Measurements from ENCODE around the gene SLC35F1.
"Not testable (repeated sequence)": the region's sequence is repeated elsewhere in the genome, so short reads cannot be mapped to it uniquely, and the experiment has no call there.

SLC35F1 gene

DNA sequence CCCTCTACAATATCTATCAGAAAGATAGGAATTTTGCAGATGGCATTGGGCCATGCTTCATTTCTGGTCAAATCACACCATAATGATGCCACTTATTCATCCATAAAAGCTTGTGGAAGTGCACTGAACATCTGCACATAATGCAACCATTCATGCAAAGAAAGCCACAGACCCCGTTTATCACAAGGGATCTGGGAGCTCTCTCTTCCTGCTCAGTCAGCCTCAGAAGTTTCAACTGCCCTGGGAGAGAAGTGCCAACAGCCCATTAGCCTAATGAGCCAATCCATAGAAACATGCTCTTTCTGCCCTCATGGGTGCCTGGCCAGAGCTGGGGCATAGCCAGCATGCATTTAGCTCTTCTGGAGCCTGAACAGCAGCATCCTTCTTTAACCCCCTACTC is 85.8 kb downstream of the SLC35F1 start:
- no peak for DNase-seq (ENCODE audit: low read depth in 2 of 2)

GRCh38 chr6:118012944-118013343 is 105.9 kb downstream of the SLC35F1 start:
- DNase-seq (ENCODE audit: low read depth in 2 of 2): no peak

- DNase-seq (ENCODE audit: low read depth in 2 of 2): no peak
These were observed 109.5 kb downstream of the SLC35F1 start for GRCh38 chr6:118016532-118016931.

DNA sequence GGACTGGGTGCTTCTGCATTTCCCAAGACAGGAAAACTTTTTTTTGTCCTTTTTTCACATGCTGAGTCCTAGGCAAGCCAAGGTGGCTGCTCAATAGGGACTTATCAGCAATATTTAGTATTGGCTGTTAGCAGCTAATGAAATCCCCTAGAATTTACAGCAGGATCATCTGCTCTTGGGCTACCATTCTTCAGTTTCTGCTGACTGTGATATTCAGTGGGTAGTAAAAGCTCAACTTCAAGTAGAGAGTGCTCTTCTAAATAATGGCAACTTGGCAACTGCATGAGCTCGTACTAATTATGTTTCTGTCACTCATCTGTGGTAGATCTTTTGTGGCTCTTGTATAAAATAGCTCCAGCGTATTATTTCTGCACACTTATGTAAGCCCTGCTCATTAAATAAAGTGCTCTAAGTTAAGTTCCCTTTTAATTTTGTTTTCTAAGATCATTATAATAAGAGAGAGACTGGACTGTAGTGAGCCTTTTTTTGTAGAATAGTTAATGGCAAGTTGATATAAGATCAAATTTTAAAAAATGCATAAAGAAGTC is 110.3 kb downstream of the SLC35F1 start:
- no peak for DNase-seq (ENCODE audit: low read depth in 2 of 2)

GRCh38 chr6:118023771-118024170 is 116.7 kb downstream of the SLC35F1 start:
- DNase-seq (ENCODE audit: low read depth in 2 of 2): no peak

DNA sequence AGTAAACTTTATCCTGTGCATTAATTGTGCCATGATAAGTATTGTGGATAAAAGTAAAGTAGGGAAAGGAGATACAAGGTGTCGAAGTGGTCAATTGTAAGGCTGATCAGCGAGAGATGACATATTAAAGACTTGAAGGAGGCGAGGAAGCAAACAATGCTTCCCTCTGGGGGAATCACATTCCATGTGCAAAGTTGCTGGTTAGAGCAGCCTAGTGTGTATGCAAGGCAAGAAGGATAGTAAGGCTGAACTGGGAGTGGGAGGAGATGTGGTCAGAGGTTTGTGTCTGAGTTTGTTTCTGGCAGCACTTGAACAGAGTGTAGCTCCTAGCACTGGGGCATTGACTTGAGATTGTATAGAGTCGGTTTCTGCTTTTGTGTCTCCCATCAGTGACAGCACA is 122.9 kb downstream of the SLC35F1 start:
- DNase-seq (ENCODE audit: low read depth in 2 of 2): no peak

GRCh38 chr6:118037479-118037878 is 130.4 kb downstream of the SLC35F1 start:
- DNase-seq (ENCODE audit: low read depth in 2 of 2): not testable (repeated sequence)

GRCh38 chr6:118042855-118043254 is 135.8 kb downstream of the SLC35F1 start:
- no peak for DNase-seq (ENCODE audit: low read depth in 2 of 2)

- no peak for DNase-seq (ENCODE audit: low read depth in 2 of 2)
These were observed 137.2 kb downstream of the SLC35F1 start for GRCh38 chr6:118044275-118044674.

DNA sequence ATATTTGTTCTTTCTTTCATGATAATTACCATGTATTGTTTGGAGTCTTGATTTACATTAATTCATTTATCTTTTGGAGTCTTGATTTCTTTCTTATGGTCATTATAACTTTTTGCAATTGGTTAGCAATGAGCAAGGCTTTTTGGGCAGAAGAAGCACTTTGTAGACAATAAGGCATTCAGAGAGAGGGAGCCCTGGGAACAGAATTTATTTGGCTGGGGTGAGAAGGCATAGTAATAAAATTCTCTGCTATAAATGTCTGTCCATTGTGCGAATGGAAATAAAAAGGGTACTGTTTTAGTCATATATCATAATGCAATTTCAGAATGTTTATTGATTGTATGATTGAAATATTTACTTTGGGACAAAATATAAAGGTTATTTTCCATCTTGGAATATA is 147.0 kb downstream of the SLC35F1 start:
- no peak for DNase-seq (ENCODE audit: low read depth in 2 of 2)

GRCh38 chr6:118061666-118062065 is 154.6 kb downstream of the SLC35F1 start:
- DNase-seq (ENCODE audit: low read depth in 2 of 2): no peak

DNA sequence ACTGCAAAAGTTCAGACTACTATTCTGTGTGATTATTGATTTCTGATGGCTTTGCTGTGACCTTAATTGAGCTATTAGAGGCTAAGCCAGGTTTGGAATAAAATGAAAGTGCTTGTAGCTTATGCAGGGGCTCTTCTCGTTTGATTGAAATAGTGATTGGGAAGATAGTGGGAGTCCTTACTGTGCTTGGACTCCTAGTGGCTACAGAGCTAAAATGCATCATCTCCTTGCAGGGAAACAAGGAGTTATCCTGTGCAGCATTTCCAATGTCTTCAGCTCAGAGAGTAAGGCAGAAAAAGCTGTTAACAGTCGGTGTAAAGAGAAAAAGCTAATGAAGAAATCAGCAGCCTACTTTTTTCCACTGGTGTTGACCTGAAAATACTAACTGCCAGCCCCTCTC is 173.5 kb downstream of the SLC35F1 start:
- DNase-seq (ENCODE audit: low read depth in 2 of 2): no peak

GRCh38 chr6:118083711-118084110 is 176.6 kb downstream of the SLC35F1 start:
- no peak for DNase-seq (ENCODE audit: low read depth in 2 of 2)

GRCh38 chr6:118085665-118086064 is 178.6 kb downstream of the SLC35F1 start:
- DNase-seq (ENCODE audit: low read depth in 2 of 2): no peak

DNA sequence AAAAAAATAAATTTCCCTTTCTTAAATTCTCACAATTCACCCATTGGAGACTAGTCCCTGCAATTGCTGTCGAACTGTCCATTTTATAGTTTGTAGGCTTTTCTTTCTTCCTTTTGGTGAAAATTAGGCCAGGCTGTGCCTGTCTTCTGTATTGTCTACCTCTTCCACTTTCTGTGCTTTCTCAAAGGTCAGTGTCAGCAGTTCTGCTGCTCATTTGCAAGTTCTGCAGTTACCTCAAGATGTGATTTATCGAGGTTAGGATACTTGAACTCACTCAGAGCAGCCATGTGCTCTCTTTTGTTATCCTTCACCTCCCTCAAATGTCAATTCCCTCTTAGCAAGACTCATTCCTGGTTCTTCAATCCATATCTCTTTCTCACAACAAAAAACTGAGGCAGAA is 179.1 kb downstream of the SLC35F1 start:
- no peak for DNase-seq (ENCODE audit: low read depth in 2 of 2)

DNA sequence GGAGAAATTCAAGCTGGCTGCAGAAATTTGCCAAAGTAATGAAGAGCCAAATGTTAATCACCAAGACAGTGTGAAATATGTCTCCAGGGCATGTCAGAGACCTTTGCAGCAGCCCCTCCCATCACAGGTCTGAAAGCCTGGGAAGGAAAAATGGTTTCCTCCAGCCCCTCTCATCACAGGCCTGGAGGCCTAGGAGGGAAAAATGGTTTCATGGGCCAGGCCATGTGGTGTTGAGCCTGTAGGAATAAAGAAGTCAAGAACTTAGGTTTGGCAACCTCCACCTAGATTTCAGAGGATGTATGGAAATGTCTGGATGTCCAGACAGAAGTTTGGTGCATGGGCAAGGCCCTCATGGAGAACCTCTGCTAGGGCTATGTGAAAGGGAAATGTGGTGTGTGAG is 185.0 kb downstream of the SLC35F1 start:
- no peak for DNase-seq (ENCODE audit: low read depth in 2 of 2)

DNA sequence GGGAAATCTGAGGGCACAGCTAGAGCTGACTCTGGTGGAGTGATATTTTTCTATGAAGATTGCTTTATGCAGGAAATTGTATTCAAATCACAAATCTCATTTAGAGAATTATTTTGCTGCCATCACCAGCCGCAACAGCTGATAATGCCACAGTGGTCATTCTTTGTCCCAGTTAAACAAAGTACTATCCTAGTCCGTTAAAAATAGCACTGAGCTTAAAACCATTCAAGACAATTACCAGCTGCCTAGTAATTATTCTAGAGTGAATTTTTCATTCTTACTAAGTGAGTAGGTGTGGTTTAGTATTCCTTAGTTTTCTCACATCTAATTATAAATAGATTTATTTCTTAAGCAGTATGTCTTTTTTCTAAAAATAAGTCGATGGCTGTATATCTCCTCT is 190.5 kb downstream of the SLC35F1 start:
- DNase-seq (ENCODE audit: low read depth in 2 of 2): no peak

GRCh38 chr6:118100717-118101116 is 193.7 kb downstream of the SLC35F1 start:
- no peak for DNase-seq (ENCODE audit: low read depth in 2 of 2)

DNA sequence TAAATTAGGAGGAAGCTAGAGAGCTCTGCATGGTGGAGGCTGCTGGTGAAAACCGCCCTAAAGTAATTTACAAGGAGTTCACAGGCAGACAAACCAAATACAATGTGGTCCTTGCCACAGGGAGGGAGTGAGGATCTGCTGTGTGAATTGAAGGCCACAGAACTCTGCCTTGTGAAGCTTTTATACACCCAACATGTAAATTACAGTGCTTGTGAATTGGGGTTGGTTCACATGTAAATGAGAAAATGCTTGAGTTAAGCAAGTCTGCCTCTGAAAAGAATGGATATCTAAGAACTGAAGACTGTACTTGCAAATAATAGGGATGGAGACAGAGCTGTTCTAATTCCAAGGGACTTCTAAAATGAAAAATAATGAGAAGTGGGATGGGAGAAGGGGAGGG is 194.2 kb downstream of the SLC35F1 start:
- DNase-seq (ENCODE audit: low read depth in 2 of 2): no peak

DNA sequence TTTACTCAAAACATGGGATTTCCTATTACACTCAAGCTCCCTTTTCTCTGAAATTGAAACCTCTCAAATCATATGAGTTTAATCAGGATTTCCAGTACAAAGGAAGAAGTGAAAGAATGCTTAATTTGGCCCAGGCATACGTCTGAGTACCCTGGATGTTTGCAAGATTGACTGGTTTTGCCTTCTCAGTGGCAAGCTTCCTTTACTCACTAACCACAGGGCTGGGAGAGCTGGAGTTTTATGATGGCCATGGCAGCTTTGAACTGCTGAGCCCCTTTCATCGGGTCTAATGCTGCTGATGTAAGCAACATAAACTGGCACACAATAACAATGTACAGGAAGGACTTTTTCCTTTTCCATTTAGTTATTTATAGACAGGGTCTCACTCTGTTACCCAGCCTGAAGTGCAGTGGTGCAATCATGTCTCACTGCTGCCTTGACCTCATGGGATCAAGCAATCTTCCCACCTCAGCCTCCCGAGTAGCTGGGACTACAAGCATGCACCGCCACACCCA is 194.8 kb downstream of the SLC35F1 start:
- no peak for DNase-seq (ENCODE audit: low read depth in 2 of 2)

DNA sequence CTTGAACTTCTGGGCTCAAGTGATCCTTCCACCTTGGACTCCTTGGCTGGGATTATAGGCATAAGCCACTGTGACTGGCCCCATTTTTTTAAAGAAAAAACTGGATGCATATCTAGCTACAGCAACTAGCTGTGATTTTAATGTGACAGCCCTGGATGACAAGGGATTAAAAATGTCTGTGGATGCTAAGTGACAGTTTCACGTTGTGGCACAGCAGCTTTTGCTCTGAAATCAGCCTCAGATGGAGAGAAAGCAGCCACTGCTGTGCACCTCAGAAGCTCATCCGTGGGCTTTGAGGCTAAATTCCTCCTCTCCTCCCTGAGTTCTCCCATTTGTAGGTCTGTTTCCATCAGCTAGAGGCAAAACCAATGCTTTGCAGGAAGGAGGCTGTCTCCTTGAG is 195.3 kb downstream of the SLC35F1 start:
- DNase-seq (ENCODE audit: low read depth in 2 of 2): no peak

DNA sequence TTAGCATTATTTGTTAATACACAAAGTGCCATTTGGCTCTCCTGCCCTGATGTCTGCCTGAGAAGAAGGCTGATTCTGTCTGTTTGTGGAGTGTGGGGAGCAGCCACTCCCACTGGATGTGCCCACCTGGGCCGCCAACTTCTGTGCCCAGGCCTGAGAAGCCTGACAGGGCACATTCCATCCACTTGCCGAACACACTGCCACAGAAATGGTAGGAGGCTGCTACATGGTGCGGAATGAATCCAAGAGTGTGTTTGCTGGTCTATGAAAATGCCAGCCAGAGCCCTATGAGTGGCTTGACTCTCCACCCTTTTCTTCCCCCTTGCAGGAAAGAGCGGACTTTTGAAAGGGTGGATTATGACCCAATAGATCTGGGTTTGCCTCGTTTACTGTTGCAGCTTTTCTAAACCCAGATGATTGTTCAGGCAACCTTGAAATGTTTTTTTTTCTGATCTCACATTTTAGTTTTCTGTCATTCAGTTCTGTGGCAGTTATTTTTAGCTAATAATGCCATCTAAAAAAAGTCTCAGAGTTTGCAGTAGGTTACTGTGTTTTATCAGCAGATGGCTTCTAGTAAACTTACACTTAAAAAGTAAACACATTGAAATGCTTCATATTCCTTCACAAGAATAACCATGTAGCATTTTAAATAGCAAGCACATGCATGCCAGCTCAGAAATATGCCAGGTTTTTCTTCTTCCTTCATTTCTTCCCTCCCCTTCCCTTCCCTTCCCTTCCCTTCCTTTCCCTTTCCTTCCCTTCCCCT is 196.5 kb downstream of the SLC35F1 start:
- DNase-seq (ENCODE audit: low read depth in 2 of 2): no peak

DNA sequence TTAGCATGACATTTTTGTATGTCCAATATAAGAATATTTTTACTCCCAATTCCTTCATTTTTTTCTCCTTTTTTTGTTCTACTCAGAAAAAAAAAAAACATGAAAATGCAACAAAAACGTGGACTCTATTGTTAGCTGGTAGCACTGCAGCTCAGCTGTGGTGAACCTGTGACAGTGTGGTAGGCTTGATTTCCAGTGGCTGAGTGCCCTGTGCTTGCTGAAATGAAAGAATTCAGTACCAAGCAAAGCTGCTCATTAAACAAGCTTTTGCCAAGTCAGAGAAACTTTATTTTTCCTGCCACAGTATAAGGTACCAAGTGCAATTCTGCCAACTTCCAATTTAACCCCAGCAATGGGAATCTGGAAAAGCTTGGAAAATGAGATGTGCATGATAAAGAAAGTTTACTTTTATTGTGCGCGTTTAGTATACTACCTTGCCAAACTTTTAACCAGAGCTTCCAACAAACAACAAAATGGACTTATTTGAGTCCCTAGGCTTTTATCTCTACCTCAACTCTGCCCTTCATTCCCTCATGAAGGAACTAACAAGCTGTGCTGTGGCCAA is 215.2 kb downstream of the SLC35F1 start:
- no peak for DNase-seq (ENCODE audit: low read depth in 2 of 2)

All from stimulated activated CD8-positive, alpha-beta memory T cell treated with anti-CD3 and anti-CD28 coated beads, Interleukin-2, amount 100 ng/mL, for 1 hour (primary cell).